ENCODE results near the gene TMEM41B.
"Not testable (repeated sequence)": the region's sequence is repeated elsewhere in the genome, so short reads cannot be mapped to it uniquely, and the experiment has no call there.

The TMEM41B gene

DNA sequence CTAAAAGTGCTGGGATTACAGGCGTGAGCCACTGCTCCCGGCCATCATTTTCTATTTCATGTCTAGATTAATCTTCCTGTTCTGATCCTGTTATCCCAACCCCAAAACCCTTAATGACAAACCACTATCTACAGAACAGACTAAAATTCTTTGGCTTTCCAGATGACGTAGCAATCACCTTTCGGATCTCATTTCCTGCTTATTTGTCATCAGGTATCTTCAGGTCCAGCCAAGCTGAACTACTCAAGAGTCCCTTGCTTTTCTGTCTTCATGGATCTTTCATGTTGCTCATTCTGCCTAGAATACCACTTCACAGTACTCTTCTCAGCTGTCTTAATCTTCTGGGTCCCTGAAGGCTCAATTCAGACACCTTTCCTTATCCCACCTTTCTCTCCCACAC is 42.6 kb upstream of the TMEM41B start:
- no peak overlapping the region for H3K4me3 ChIP-seq (ENCODE audit: insufficient read depth, low read length, poor library complexity, severe bottlenecking)
- no peaks in the 10 kb centered on the region for H3K9me3 ChIP-seq (ENCODE audit: insufficient read depth, low read length)
- H3K27me3 ChIP-seq (ENCODE audit: low read length) = no peaks in the 10 kb centered on the region
- no peaks in the 10 kb centered on the region for H3K9me2 ChIP-seq (replicated peaks; ENCODE audit: insufficient read depth, low read length)
- no peak overlapping the region for H2AFZ ChIP-seq (ENCODE audit: low read depth, low read length, severe bottlenecking)
- H3K36me3 ChIP-seq (ENCODE audit: low read length) = no peaks in the 10 kb centered on the region
- no peaks in the 10 kb centered on the region for H3K79me2 ChIP-seq (ENCODE audit: insufficient read depth, low read length)
- no peaks in the 10 kb centered on the region for H4K20me1 ChIP-seq (ENCODE audit: low read depth, low read length)
- no peak overlapping the region for H3K9ac ChIP-seq (ENCODE audit: low read length)
- TF ChIP-seq EZH2phosphoT487 (conservative IDR thresholded peaks at IDR 0.05; ENCODE audit: low read length) = no peak
- TF ChIP-seq, protein P1, sequence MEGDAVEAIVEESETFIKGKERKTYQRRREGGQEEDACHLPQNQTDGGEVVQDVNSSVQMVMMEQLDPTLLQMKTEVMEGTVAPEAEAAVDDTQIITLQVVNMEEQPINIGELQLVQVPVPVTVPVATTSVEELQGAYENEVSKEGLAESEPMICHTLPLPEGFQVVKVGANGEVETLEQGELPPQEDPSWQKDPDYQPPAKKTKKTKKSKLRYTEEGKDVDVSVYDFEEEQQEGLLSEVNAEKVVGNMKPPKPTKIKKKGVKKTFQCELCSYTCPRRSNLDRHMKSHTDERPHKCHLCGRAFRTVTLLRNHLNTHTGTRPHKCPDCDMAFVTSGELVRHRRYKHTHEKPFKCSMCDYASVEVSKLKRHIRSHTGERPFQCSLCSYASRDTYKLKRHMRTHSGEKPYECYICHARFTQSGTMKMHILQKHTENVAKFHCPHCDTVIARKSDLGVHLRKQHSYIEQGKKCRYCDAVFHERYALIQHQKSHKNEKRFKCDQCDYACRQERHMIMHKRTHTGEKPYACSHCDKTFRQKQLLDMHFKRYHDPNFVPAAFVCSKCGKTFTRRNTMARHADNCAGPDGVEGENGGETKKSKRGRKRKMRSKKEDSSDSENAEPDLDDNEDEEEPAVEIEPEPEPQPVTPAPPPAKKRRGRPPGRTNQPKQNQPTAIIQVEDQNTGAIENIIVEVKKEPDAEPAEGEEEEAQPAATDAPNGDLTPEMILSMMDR (IDR thresholded peaks at IDR 0.05; ENCODE audit: insufficient read depth, low read length, poor library complexity, severe bottlenecking) = no peak
- H3F3A ChIP-seq (ENCODE audit: insufficient read depth) = no peaks in the 10 kb centered on the region
- H3K4me2 ChIP-seq (ENCODE audit: low read depth, low read length, poor library complexity, severe bottlenecking) = no peak overlapping the region
- H3K27ac ChIP-seq (ENCODE audit: low read depth, low read length) = no peak overlapping the region

DNA sequence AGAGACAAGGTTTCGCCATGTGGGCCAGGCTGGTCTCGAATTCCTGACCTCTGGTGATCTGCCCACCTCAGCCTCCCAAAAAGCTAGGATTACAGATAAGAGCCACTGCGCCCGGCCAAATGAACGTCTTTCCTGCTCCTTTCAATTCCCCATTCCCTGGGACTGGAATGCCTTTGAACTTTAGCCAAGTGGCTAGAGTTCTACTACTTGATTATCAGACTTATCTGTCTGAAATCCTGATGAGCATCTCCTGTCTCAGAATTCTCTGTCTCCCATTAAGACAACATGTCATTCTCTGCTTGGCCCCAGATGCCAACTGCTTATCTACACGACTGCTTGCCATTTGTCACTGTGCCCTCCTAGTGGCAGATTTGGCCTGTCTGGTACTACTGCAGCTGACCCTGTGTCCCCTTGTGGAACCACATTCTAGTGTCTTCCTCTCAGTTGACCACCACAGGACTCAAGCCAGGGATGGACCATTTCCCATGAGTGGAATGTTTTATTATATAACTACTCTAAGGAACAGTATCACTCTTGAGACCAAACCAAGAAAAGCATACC is 37.0 kb upstream of the TMEM41B start:
- Histone ChIP-seq H3F3A (ENCODE audit: insufficient read depth) (no peaks in the 10 kb centered on the region), H4K20me1 (ENCODE audit: low read depth, low read length) (no peaks in the 10 kb centered on the region), H3K4me3 (ENCODE audit: insufficient read depth, low read length, poor library complexity, severe bottlenecking) (no peak overlapping the region), H3K9me3 (ENCODE audit: insufficient read depth, low read length) (no peaks in the 10 kb centered on the region), H3K9me2 (replicated peaks; ENCODE audit: insufficient read depth, low read length) (no peaks in the 10 kb centered on the region), H3K27me3 (ENCODE audit: low read length) (no peaks in the 10 kb centered on the region), H3K79me2 (ENCODE audit: insufficient read depth, low read length) (no peaks in the 10 kb centered on the region), H3K27ac (ENCODE audit: low read depth, low read length) (no peak overlapping the region), H2AFZ (ENCODE audit: low read depth, low read length, severe bottlenecking) (no peak overlapping the region), H3K4me2 (ENCODE audit: low read depth, low read length, poor library complexity, severe bottlenecking) (no peak overlapping the region), H3K9ac (ENCODE audit: low read length) (no peak overlapping the region), H3K36me3 (ENCODE audit: low read length) (no peaks in the 10 kb centered on the region)
- no peak for TF ChIP-seq EZH2phosphoT487 (conservative IDR thresholded peaks at IDR 0.05; ENCODE audit: low read length)
- TF ChIP-seq, protein P1 (IDR thresholded peaks at IDR 0.05; ENCODE audit: insufficient read depth, low read length, poor library complexity, severe bottlenecking) = no peak

DNA sequence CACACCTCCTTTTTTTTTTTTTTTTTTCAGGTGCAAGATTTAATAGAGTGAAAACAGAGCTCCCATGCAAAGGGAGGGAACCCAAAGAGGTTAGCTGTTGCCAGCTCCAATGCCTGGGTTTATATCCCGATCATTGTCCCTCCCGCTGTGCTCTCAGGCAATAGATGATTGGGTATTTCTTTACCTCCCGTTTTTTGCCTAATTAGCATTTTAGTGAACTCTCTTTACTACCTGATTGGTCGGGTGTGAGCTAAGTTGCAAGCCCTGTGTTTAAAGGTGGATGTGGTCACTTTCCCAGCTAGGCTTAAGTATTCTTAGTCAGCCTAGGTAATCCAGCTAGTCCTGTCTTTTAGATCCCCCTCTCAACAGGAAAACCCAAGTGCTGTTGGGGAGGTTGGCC is 33.4 kb upstream of the TMEM41B start:
- not testable (repeated sequence) for H3K79me2 ChIP-seq (ENCODE audit: insufficient read depth, low read length); H3K4me2 ChIP-seq (ENCODE audit: low read depth, low read length, poor library complexity, severe bottlenecking); H3K9me3 ChIP-seq (ENCODE audit: insufficient read depth, low read length)

DNA sequence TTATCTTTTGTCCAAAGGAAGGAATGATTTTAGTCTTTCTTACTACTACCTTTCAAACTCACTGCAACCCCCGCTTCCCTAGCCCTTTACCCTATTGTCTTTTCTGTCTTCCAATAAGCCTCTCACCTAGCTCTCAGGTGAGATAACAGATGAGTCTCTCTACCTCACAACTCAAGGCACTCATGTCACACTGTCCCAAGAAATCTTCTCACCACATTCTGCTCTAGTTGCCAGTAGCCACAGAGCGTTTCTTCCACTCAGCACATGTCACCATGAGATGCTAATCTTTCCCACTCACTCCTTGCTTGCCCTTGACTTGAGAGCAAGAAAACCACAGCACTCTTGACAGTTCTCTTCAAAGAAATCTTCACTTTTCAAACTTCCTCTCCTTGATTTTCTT is 32.7 kb upstream of the TMEM41B start:
- Histone ChIP-seq H3K27me3 (ENCODE audit: low read length) (no peaks in the 10 kb centered on the region), H3K27ac (ENCODE audit: low read depth, low read length) (no peak overlapping the region), H2AFZ (ENCODE audit: low read depth, low read length, severe bottlenecking) (no peak overlapping the region), H3K9ac (ENCODE audit: low read length) (no peak overlapping the region), H4K20me1 (ENCODE audit: low read depth, low read length) (no peaks in the 10 kb centered on the region), H3F3A (ENCODE audit: insufficient read depth) (no peaks in the 10 kb centered on the region), H3K4me2 (ENCODE audit: low read depth, low read length, poor library complexity, severe bottlenecking) (no peak overlapping the region), H3K9me2 (replicated peaks; ENCODE audit: insufficient read depth, low read length) (no peaks in the 10 kb centered on the region), H3K4me3 (ENCODE audit: insufficient read depth, low read length, poor library complexity, severe bottlenecking) (no peak overlapping the region), H3K36me3 (ENCODE audit: low read length) (no peaks in the 10 kb centered on the region), H3K9me3 (ENCODE audit: insufficient read depth, low read length) (no peaks in the 10 kb centered on the region), H3K79me2 (ENCODE audit: insufficient read depth, low read length) (no peaks in the 10 kb centered on the region)
- no peak for TF ChIP-seq EZH2phosphoT487 (conservative IDR thresholded peaks at IDR 0.05; ENCODE audit: low read length)
- TF ChIP-seq, protein P1 (IDR thresholded peaks at IDR 0.05; ENCODE audit: insufficient read depth, low read length, poor library complexity, severe bottlenecking) = no peak

More for the DNA sequence above, 33.4 kb upstream of the TMEM41B start:
- not testable (repeated sequence) for H3K4me3 ChIP-seq (ENCODE audit: insufficient read depth, low read length, poor library complexity, severe bottlenecking); H3K27me3 ChIP-seq (ENCODE audit: low read length); H2AFZ ChIP-seq (ENCODE audit: low read depth, low read length, severe bottlenecking); H3F3A ChIP-seq (ENCODE audit: insufficient read depth); H4K20me1 ChIP-seq (ENCODE audit: low read depth, low read length); H3K36me3 ChIP-seq (ENCODE audit: low read length); H3K9me2 ChIP-seq (replicated peaks; ENCODE audit: insufficient read depth, low read length); H3K9ac ChIP-seq (ENCODE audit: low read length); H3K27ac ChIP-seq (ENCODE audit: low read depth, low read length)
